ENCODE measurements around the gene ENKUR.
"Not testable (repeated sequence)": the region's sequence is repeated elsewhere in the genome, so short reads cannot be mapped to it uniquely, and the experiment has no call there.

Gene ENKUR

DNA sequence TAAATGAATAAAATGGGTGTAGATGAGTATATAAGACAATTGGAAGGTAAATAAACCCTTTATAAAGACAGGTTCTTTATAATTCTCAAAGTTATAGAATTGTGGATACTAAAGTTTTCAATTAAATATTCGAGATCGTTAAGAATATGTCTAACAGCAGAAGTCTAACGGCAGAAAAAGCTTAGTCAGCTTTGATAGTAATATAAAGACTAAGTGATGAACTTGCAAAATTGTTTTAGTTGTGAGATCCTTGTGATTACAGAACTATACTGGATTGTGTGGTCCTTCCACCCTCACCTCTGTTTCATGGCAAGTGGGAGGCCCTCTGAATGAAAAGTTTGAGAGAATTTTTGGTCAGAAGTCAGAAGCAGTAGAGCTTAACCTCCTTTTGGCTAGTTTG, 2.7 kb upstream of the ENKUR start:
- DNase-seq, result no peak

DNA sequence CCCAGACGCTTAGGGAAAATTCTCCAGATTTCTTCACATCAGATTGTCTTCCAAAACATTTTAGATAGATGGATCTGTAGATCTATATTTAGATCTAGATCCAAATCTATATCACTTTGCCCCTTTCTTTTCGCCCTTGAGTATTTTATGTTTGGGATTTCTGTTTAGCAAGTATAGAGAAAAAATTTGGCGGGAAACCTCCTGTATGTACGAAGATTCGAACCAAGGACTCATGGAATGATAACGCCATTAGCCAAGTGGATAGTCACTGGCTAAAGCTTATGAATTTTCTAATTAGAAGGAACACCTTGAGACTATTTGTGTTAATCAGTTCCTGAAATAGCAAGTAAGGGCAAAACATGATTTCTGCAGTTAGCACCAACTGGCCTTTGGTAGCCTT, 1.7 kb upstream of the ENKUR start:
- no peak for DNase-seq

DNA sequence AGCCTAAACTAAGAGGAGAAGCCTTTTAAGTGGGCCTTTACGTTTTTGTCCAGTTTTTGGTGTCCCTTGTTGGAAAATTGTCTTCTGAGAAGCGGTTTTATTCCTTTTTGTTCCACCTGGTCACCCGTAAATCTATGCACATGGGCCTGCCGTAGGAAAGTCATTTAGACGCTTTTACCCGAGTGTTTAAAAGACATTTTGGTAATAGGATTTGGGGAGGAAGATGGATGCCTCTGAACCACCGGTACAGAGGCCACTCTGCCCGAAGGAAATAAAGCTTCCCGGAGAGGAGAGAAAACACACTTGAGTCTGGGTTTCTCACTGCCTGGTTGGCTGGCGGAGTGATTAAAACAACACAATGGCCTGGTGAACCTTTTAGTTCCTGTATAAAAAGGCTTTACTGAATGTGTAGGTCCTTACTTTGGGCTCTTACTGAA, 1.2 kb upstream of the ENKUR start:
- peak; percentile 38 for DNase-seq

DNA sequence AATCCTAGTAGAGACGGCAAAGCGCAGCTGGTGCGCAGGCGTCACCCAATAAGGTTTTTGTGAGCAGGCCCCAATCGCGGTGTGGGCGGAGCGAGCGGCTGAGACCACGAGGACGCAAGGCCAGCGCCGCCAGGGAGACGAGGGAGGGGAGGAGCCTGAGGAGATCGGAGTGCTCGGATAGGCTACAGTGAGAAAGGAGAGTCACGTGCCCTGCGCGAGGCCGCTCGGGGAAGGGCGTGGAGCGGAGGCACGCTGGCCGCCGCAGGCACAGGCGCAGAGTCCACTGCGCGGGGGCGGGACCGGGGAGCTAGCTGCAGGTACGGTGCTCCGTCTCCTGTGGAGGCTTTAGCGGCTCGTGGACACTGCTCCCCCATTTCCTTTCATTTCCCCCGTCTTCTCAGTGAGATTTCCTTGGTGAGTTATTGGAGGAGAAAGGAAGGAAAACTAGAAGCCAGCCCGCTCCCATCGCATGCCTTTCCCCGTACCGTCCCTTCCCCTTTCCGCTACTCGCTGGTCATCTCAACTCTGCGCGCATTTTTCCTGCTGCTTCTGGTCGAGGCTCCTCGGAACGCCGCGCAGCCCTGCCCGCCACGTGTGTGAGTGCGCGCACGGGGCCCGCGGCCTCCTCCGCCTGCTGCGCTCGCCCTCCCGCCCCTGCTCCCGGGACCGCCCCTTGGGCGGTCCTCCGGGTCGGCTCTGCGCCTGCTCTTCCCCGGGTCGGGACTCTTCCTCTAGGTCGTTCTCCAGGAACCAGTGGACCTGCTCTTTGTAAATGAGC, 607 bp upstream of the ENKUR start, which contains the start of gene THNSL1:
TSS of gene THNSL1 (plus strand) at position 237 of the 778 bp plus-strand sequence. CDS start 6,612 bp downstream, outside the sequence.
- peak; percentile 99 for DNase-seq

DNA sequence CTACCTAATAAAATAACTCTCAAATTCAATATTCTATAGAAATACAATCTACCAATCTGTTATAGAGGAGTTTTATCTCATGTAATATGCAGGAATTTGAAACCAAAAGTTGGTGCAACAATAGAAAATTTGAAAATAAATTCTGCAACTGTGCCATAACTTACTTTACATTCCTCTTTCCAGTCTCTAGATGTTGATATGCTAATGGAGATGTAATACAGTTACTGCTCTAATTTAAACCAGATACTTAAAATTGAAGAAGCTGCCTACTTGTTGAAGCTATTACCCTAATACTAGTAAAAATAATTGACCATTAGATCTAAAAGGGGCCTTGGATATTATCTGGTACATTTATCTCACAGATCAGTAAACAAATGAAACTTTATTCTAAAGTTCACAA, 1.4 kb downstream of the ENKUR start:
- DNase-seq, result no peak

DNA sequence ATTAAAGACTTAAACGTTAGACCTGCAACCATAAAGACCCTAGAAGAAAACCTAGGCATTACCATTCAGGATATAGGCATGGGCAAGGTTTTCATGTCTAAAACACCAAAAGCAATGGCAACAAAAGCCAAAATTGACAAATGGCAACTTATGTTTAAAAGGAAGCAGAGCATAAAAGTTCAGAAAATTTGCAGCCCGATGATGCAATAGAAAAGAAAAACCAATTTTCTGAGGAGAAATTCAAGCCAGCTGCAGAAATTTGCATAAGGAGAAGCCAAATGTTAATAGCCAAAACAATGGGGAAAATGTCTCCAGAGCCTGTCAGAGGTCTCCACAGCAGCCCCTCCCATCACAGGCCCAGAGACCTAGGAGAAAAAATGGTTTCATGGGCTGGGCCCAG, 4.4 kb downstream of the ENKUR start:
- DNase-seq, result not testable (repeated sequence)

DNA sequence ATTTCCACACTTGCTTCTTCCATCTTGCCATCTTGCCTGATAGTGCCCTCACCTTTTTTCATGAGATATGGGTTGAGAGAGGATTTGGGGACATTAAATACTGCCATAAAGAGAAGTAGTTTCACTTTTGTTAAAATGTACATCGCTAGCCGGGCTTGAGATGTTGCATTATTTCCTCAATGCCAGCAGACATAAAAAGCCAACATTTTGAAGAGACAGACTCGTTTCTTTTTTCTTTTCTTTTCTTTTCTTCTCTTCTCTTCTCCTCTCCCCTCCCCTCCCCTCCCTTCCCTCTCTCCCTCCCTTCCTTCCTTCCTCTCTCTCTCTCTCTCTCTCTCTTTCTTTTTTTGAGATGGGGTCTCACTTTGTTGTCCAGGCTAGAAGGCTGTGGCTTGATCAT, 17.9 kb downstream of the ENKUR start:
- DNase-seq, result no peak

DNA sequence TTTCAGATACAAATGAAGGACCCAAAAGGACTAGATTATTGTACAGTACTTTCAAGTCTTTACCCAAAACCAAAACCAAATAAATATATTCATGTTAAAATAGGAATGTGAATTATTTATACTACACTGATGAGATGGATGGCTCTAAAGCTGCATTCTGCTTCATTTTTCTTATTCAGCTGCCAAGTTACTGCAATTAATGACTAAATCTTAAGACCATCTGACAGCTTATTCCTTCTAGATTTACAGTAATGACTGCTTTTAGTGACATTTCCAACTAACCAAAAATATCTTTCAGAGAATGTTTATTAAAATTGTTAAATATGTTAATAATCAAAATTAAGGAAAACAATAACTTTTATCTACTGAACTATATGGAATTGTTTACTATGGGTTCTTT, 20.9 kb downstream of the ENKUR start:
- no peak for DNase-seq

DNA sequence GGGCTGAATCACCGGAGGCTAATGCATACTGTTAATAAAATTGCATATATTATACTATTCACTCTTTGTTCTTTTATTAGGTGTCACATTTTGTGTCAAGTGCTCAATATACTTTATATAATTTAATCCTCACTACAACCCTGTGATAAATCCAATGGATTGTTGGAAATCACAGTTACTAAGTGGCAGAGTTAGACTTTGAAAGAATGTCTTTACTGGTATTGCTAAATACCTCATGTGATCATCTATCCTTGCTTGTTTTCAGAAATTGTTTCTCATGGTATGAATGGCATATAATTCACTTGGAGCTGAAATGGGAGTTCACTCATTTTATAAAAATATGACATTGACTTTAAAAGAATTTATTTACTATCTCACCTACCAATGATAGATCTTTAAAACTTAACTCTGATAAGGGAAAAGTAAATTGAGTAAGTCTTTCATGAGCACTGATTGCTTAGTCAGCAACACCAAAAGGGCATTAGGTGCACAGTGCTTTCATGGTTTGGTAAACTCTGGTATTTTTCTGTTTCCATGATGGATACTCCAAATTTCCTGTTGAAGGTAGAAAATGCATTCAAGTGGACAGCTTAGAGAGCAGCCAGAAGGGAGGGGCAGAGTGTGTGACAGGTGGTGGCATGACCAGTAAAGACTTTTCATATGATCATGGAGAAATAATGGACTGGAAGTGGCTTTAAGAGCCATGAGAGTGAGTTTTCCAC, 22.6 kb downstream of the ENKUR start:
- no peak for DNase-seq

DNA sequence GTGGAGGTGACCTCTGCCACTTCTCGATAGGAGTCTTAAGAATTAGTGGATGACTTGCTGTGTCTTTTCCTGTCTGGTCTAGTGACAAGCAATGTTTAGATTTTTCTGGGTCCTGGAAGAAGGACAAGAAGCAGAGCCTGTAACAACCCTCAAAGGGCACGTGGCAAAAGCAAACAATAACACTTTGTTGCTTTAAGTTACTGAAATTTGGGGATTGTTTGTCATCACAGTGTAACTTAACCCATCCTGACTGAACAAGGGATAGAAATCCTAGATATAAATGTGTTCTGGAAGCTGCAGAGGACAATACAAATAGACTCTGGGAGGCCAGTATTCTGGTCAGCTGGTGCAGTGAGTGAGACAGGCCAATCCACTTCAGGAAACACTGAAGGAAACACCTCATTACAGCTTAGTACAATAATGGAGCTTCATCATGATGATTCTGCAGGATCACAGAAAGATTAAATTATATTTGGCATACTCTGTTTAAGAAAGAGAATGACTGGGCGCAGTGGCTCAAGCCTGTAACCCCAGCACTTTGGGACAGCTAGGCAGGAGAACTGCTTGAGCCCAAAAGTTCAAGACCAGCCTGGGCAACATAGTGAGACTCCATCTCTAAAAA, 23.3 kb downstream of the ENKUR start:
- DNase-seq, result no peak

DNA sequence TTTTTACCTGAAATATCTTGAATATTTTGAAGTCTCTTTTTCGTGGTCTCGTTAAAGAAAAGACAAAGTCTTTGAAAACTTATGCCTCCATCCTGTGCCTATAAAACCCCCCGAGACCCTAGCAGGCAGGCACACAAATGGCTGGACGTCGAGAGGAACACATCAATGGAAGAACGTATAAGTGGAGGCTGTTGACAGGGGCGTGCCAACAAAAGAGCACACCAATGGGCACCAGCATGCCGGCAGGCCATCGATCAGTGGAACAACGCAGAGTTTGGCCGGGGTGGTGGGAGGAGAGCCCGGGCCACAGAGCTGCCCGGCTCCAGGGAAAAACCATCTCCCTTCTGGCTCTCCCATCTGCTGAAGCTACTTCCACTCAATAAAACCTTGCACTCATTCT, 24.7 kb downstream of the ENKUR start:
- no peak for DNase-seq

DNA sequence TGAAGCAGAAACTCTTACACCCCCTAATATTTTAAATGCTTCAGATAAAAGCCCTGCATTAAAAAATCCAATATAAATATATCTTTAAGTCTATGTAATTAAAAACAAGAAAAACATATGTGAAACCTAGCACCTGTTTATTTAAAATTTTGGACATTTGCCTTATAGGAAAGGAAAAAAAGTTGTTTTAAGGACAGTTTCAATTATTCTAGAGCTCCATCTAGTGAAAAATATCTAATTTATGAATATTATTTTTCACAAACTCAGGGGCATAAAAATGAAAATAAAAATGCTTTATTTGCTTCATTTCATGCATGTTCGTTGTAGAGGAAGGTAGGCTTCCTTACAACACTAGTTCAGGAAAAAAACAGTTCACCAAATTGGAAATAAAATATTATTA, 26.1 kb downstream of the ENKUR start:
- no peak for DNase-seq

DNA sequence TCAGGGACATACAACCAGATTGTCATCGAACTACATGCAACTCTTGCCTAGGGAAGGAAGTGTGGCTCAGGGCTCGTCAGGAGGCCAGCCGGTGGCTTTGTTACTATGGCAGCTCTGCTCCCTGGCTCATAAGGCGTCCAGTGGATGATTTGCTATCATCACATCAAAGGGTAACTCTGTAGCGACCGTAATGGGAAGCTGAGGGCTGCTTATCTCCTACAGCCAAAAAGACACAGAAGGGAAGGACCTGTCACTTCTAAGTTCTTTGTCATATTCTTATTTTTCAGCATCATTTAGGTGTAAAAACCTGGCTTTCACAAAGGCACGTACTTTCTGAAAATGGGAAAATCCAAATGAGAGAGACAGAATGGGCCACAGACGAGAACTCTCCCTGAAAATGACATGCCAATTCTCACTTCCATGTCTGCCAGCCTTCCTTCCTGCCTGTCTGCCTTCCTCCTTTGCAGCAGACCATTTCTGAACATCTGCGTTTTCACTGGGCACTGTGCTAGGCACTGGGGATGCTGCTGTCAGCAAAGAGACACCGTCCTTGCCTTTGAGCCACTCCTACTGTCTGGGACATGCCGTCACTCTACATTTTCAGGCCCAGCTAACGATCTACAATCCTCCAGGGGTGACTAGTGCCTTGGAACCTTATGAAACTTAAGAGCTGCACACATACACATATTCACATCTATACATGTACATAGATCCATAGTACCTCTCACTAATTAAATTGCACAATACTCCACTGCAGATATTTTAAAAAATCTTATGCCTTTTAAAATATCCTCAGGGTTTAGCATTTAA, 26.9 kb downstream of the ENKUR start:
- no peak for DNase-seq

DNA sequence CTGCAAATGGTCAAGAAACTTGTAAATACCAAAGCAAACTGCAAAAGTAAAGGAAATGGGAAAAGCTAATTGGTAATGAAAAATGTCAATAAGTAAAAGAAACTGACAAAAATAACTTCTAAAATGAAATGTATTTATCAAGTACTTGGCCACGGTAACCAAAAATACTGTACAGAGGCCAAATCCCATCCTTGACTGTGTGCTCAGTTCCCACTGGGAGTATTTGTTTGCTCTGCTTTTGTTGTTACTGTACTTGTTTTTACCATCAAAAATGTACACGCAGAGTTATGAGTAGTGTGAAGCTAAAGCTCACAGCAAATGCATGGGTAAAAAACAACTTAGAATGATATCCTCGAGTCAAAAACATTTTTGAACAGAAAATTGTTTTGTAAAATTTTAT, 31.1 kb downstream of the ENKUR start:
- no peak for DNase-seq

DNA sequence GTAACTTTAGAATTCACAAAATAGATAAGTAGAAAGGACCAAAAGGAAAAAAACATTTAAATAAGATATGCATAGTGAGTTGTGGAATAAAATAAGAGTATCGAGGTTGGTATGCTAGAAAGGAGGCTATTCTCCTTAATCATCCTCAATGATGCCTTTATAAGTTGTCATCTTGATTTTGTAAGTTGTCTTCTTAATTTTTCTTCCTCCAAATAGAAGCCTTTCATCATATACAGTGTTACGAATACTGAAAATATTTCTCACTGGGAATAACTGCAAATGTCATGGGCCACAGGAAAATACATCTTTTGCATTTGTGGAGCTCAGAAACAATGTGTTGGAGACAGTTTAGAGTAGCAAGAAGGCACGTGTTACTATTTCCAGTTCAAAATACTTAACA, 32.0 kb downstream of the ENKUR start:
- no peak for DNase-seq

DNA sequence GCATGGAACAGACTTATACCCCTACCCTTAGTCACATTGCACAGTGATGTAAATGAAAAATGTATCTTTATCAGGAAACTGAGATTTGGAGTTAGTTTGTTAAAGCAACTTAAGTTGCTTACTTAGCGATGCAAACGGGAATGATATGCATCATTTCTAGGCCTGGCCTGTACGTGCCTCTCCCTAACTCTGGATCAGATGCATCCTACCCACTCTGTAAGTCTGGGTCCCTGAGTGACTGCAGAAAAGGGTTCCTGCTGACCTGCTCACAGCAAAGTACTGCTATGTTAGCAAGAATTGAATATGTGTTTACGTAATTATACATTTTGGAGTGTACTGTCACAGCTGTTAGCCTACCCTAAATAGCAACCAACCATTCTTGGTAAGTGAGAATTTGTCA, 32.8 kb downstream of the ENKUR start:
- DNase-seq, result no peak

DNA sequence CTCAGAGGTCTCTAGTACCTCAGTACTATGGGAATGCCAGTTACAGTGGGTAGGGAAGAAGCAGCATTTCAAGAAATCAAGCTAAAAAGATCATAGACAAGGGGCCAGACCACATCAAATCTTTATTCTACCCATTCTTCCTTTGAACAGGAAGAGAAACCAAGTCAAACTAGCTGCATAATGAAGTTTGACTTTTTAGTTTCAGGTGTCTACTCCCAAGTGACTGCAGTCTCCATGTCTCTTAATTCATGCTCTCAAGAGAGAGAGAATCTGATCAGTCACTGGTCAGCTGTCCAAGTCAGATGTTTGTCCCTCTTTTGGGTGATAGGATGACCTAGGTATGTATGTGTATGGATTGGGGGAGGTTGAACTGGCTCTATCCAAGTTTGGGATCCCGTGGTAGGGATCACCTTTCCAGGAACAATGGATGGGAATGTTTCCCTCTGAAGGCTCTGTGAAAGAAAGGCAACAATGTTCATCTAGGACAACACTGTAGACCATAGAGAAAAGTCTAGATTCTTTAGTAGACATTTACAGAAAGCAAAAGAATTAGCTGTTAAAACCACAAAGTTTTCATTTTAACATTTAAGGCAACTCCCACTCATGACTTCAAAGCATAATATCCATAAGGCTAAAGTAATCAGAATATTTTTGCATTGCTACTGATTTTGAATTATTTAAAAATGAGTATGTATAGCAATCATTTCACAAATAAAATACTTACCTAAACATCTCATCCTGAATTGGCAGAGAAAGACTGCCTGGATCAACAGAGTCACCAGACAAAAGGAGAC, 33.4 kb downstream of the ENKUR start:
- no peak for DNase-seq

DNA sequence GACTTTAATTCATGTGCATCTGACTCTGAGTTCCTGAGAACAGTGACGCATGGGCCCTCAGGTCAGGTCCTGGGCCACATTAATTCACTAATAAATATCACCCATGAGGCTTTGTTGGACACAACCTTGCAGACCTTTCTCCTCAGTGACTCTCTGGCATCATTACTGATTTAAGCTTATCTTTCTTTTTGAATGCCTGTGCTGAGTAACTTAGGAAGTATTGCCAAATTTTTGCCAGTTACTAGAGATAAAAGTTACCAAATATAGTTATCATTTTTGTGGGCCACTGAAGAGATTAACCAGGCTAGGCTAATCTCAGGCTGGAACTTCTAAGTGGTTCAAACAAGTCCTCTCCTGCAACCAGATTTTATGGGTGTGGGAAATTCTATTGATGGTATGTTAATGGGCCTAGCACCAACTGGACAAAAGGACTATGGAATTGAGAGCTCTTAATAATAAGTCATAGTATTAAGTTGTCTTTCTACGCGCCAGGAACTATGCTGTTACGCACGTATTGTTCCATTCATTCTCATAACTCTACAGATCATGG, 34.7 kb downstream of the ENKUR start:
- DNase-seq, result no peak

DNA sequence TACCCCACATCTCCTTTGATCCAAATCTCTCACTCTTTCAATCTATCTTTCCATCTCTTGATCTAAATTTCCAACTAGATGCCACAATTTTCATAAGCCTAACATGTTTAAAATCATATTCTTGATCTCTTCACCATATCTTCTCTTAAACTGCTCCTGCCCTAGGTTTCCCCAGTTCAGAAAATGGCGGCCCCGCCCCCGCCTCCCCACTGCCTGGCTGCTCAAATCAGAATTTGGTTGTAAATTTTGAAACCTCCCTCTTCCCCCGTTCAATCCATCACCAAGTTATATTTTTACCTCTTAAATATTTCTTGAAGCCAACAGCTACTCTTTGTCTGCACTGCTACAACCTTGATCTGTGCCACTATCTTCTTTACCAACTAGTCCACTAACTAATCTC, 36.3 kb downstream of the ENKUR start:
- no peak for DNase-seq

DNA sequence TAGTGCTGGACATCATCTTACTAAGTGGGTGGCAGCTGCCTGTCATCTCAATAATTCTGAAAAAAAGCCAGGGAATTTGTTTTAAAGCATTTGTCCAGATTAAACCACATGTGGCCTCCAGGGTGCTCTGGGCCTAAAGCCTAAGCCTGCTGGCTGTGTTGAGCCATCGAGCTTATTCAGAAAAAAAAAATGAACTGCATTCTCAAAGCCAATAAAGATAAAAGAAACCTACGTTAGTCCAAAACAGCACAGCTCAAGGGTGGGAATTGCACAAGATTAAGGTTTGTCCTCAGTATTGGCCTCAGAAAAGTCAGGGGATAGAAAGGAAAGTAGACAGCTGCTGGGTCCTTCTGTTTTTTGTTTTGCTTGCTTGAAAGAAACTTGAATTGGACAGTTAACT, 41.0 kb downstream of the ENKUR start:
- no peak for DNase-seq

DNA sequence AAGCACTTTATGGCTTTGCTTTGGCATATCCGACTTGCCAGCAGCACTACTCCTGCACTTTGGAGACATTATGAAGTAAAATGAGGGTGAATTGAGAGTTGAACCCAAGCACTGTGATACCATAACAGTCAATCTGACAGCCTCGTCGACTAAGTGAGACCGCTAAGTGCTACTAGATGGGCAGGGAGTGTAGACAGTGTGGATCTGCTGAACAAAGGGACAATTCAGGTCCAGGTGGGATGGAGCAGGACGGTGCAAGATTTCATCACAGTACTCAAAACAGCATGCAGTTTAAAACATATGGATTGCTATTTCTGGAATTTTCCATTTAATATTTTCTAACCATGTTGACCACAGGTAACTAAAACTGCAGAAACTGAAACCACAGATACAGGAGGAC, 42.8 kb downstream of the ENKUR start:
- DNase-seq, result no peak

DNA sequence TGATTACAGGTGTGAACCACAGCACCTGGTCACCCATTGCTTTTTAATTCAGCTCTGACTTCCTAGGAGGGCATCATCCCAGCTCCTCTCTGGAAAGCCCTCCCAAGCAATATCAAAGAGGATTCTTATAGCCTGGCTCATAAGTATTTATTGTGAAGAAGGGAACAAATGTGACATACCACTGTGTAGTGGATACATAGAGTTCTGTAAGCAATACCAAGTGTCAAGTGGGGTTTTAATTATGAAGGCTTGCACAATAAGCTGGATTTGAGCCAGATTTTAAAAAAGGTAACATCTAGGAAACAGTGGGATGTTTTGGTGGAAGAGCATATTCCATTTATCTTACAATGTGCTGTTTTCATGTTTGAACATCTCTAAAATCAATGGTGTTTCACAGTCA, 44.6 kb downstream of the ENKUR start:
- DNase-seq, result no peak

Measured in activated CD4-positive, alpha-beta T cell treated with anti-CD3 and anti-CD28 coated beads, Interleukin-10, Interleukin-2, amounts not matched to agents 100 ng/mL and 50 ng/mL, durations not matched to agents 16 hours and 8 hours (primary cell).